ENCODE data around the gene SMIM10L2A. TPM values are rescaled to one million over a fixed set of nuclear protein-coding genes. Genes with fewer than 3 reads are reported as not detected.

Gene SMIM10L2A
- total and polyA plus RNA-seq, 10 of the 15 experiments (the other 5 are each of a cell fraction or from before 2014, with no cell fraction given): 0.02 to 0.05 (median 0.03) TPM; not detected in 7

DNA sequence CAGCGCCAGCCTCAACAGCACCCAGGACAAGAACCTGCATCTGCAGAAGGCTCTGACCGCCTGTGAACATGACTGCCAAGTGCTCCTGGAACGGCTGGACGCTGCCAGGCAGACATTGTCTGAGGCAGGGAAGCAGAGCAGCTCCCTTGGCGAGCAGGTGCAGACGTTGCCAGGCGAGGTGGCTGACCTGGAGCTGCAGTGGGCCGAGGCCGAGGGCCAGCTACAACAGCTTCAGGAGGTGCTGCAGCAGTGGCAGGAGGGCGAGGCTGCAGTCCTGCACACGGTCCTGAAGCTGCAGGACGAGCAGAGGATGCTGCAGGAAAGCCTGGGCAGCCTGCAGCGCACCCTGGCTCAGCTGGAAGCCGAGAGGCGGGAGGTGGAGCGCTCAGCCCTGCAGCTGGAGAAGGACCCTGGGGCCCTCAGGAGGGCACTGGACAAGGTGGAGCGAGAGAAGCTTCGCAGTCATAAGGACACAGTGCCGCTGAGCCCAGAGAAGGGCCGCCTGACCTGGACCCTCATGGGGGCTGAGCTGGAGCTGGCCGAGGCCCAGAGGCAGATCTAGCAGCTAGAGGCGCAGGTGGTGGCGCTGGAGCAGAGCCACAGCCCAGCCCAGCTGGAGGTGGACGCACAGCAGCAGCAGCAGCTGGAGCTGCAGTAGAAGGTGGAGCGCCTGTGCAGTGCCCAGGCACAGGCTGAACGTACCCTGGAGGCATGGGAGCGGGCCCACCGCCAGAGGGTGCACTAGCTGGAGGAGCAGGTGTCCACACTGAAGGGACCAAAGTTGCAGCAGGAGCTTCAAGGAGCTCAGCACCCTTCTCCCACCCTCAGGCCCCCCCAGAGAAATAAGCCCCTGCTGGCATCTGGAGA, 16.4 kb downstream of the SMIM10L2A start:
- peak; percentile 92 for ATAC-seq
- FAIRE-seq: no peak
- no peaks in the 10 kb centered on the region for H3K27me3 ChIP-seq (replicated peaks in 1 of 2; ENCODE audit: control insufficient read depth in 2 of 2, insufficient read depth in 2 of 2, low read length in 1 of 2)
- no peaks in the 10 kb centered on the region for H3K4me1 ChIP-seq (ENCODE audit: control insufficient read depth, insufficient read depth, low read length)
- no peaks in the 10 kb centered on the region for H4K20me1 ChIP-seq (ENCODE audit: control insufficient read depth, insufficient read depth)
- no peak overlapping the region for H3K27ac ChIP-seq (ENCODE audit: control insufficient read depth, insufficient read depth)
- no peak overlapping the region for H2AFZ ChIP-seq (ENCODE audit: control insufficient read depth, low read depth, low read length)
- WGBS (ENCODE audit: insufficient coverage, insufficient replicate concordance, low lambda C conversion rate, missing lambda C conversion rate): 64% methylated on average over 26 of the region's 28 CpGs
- TF ChIP-seq ETV6 (conservative IDR thresholded peaks at IDR 0.05 in 1 of 2, IDR thresholded peaks at IDR 0.05 in 1 of 2; ENCODE audit: borderline replicate concordance in 1 of 2, low read depth in 1 of 2) (no peak), MXI1 (IDR thresholded peaks at IDR 0.05; ENCODE audit: low read depth, low read length) (no peak), TBL1XR1 (IDR thresholded peaks at IDR 0.05; ENCODE audit: low read depth, low read length) (no peak), CBFB (IDR thresholded peaks at IDR 0.05; ENCODE audit: low read depth) (no peak)
- TF ChIP-seq, protein P1, sequence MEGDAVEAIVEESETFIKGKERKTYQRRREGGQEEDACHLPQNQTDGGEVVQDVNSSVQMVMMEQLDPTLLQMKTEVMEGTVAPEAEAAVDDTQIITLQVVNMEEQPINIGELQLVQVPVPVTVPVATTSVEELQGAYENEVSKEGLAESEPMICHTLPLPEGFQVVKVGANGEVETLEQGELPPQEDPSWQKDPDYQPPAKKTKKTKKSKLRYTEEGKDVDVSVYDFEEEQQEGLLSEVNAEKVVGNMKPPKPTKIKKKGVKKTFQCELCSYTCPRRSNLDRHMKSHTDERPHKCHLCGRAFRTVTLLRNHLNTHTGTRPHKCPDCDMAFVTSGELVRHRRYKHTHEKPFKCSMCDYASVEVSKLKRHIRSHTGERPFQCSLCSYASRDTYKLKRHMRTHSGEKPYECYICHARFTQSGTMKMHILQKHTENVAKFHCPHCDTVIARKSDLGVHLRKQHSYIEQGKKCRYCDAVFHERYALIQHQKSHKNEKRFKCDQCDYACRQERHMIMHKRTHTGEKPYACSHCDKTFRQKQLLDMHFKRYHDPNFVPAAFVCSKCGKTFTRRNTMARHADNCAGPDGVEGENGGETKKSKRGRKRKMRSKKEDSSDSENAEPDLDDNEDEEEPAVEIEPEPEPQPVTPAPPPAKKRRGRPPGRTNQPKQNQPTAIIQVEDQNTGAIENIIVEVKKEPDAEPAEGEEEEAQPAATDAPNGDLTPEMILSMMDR (IDR thresholded peaks at IDR 0.05 in 2 of 3, conservative IDR thresholded peaks at IDR 0.05 in 1 of 3; ENCODE audit: control insufficient read depth in 2 of 3, extremely low read depth in 1 of 3, insufficient read depth in 1 of 3, low read depth in 3 of 3, low read length in 3 of 3): peak in 1 of 3 experiments; percentile 35; a peak in 2 of 6 replicates
- TF ChIP-seq, protein P2, sequence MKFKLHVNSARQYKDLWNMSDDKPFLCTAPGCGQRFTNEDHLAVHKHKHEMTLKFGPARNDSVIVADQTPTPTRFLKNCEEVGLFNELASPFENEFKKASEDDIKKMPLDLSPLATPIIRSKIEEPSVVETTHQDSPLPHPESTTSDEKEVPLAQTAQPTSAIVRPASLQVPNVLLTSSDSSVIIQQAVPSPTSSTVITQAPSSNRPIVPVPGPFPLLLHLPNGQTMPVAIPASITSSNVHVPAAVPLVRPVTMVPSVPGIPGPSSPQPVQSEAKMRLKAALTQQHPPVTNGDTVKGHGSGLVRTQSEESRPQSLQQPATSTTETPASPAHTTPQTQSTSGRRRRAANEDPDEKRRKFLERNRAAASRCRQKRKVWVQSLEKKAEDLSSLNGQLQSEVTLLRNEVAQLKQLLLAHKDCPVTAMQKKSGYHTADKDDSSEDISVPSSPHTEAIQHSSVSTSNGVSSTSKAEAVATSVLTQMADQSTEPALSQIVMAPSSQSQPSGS (IDR thresholded peaks at IDR 0.05; ENCODE audit: low read length): no peak
- TF ChIP-seq, protein P3, sequence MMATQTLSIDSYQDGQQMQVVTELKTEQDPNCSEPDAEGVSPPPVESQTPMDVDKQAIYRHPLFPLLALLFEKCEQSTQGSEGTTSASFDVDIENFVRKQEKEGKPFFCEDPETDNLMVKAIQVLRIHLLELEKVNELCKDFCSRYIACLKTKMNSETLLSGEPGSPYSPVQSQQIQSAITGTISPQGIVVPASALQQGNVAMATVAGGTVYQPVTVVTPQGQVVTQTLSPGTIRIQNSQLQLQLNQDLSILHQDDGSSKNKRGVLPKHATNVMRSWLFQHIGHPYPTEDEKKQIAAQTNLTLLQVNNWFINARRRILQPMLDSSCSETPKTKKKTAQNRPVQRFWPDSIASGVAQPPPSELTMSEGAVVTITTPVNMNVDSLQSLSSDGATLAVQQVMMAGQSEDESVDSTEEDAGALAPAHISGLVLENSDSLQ (IDR thresholded peaks at IDR 0.05): no peak
- TF ChIP-seq, protein P4, sequence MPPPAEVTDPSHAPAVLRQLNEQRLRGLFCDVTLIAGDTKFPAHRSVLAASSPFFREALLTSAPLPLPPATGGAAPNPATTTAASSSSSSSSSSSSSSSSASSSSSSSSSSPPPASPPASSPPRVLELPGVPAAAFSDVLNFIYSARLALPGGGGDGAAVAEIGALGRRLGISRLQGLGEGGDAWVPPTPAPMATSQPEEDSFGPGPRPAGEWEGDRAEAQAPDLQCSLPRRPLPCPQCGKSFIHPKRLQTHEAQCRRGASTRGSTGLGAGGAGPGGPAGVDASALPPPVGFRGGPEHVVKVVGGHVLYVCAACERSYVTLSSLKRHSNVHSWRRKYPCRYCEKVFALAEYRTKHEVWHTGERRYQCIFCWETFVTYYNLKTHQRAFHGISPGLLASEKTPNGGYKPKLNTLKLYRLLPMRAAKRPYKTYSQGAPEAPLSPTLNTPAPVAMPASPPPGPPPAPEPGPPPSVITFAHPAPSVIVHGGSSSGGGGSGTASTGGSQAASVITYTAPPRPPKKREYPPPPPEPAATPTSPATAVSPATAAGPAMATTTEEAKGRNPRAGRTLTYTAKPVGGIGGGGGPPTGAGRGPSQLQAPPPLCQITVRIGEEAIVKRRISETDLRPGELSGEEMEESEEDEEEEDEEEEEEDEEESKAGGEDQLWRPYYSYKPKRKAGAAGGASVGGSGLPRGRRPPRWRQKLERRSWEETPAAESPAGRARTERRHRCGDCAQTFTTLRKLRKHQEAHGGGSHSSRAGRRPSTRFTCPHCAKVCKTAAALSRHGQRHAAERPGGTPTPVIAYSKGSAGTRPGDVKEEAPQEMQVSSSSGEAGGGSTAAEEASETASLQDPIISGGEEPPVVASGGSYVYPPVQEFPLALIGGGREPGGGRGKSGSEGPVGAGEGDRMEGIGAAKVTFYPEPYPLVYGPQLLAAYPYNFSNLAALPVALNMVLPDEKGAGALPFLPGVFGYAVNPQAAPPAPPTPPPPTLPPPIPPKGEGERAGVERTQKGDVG (CRISPR knock-in tag; IDR thresholded peaks at IDR 0.05): no peak
- no peak overlapping the region for H3K4me3 ChIP-seq
- no peak for DNase-seq (ENCODE audit: low read depth, low spot score)
- no peaks in the 10 kb centered on the region for H3K36me3 ChIP-seq (ENCODE audit: control insufficient read depth in 2 of 2, insufficient read depth in 2 of 2, low read length in 1 of 2)
- no peaks in the 10 kb centered on the region; the same call in 2 of the 3 replicates for H3K9me3 ChIP-seq (replicated peaks; ENCODE audit: control insufficient read depth, insufficient read depth, low read length)
- no TSS peak for BruUV-seq (replicated peaks)
- ChIA-PET POLR2A (no interaction called here), SMC1A (ENCODE audit: uncharacterized antibody, unreplicated experiment) (interaction anchor here (1.3 kb wide), 1 partner anchor 41 kb away, joined by 3 read pairs; no protein-coding TSS in a partner anchor), RAD21 (ENCODE audit: unreplicated experiment) (interaction anchor here (0.8 kb wide), 1 partner anchor 12 kb away, joined by 3 read pairs; no protein-coding TSS in a partner anchor), CTCF (interaction anchor here (0.7 to 0.8 kb wide), 2 partner anchors 153 to 249 kb away, joined by 3 to 5 read pairs; no protein-coding TSS in a partner anchor)
- H3K79me2 ChIP-seq (ENCODE audit: control insufficient read depth, insufficient read depth, low read length): no peaks in the 10 kb centered on the region
- no peak overlapping the region for H3K4me2 ChIP-seq (ENCODE audit: control insufficient read depth, insufficient read depth)
- intact Hi-C loops (cut with micrococcal nuclease; ENCODE audit: unreplicated experiment) (no loop called here), in situ Hi-C loops (cut with MboI) (no loop called here)
- H3K9ac ChIP-seq (ENCODE audit: control insufficient read depth, insufficient read depth, low read length): no peak overlapping the region
